Astrocyte (in vitro differentiated cells and primary cell): Measurements from ENCODE around the gene B4GALNT1. TPM values are rescaled to one million over a fixed set of nuclear protein-coding genes. Genes with fewer than 3 reads are reported as not detected.

Experiments used
- DNase-seq: peaks from one replicate; pipeline ENCODE4 v3.0.0-alpha.2; 2010; ENCODE audit warnings: low read depth
- FAIRE-seq: peaks from 2 replicates; lab custom pipeline; 2011; peaks lifted over from hg19 to GRCh38; lab: Jason Lieb, UNC
- H2AFZ ChIP-seq: 2 replicates; pipeline ENCODE4 v1.6.0; 2012; ENCODE audit warnings: low read depth, low read length, inconsistent platforms
- H3K27ac ChIP-seq: 2 replicates; pipeline ENCODE4 v1.5.1; 2011; ENCODE audit warnings: low read depth, low read length, inconsistent platforms
- H3K27me3 ChIP-seq: 2 replicates; pipeline ENCODE4 v1.6.0; 2011; ENCODE audit warnings: low read length, inconsistent platforms; ENCODE audit not compliant: insufficient read depth
- H3K36me3 ChIP-seq: 2 replicates; pipeline ENCODE4 v1.5.1; 2011; ENCODE audit warnings: low read length, inconsistent platforms; ENCODE audit not compliant: insufficient read depth
- H3K4me1 ChIP-seq: 2 replicates; pipeline ENCODE4 v1.5.1; 2011; ENCODE audit warnings: low read length, inconsistent platforms; ENCODE audit not compliant: insufficient read depth
- H3K4me2 ChIP-seq: 2 replicates; pipeline ENCODE4 v1.6.0; 2012; ENCODE audit warnings: low read length, inconsistent platforms
- H3K4me3 ChIP-seq: 2 replicates; pipeline ENCODE4 v1.5.1; 2011; ENCODE audit warnings: low read depth, mild to moderate bottlenecking, low read length, inconsistent platforms; ENCODE audit not compliant: insufficient read depth
- H3K79me2 ChIP-seq: 2 replicates; pipeline ENCODE4 v1.6.0; 2012; ENCODE audit warnings: mild to moderate bottlenecking, low read length, inconsistent platforms; ENCODE audit not compliant: insufficient read depth
- H3K9ac ChIP-seq: 2 replicates; pipeline ENCODE4 v1.6.0; 2012; ENCODE audit warnings: mild to moderate bottlenecking, low read length, inconsistent platforms
- H3K9me3 ChIP-seq: 2 replicates; pipeline ENCODE4 v1.5.1; 2012; ENCODE audit warnings: low read depth, mild to moderate bottlenecking, low read length, inconsistent platforms; ENCODE audit not compliant: insufficient read depth
- H4K20me1 ChIP-seq: 2 replicates; pipeline ENCODE4 v1.6.0; 2012; ENCODE audit warnings: low read length, inconsistent platforms; ENCODE audit not compliant: insufficient read depth
- H3K27ac Mint-ChIP-seq: one replicate; pipeline ENCODE4 v1.8.0; 2021; ENCODE audit warnings: mild to moderate bottlenecking, mixed read lengths; ENCODE audit not compliant: unreplicated experiment
- H3K27me3 Mint-ChIP-seq: one replicate; pipeline ENCODE4 v1.8.0; 2021; ENCODE audit warnings: low read depth, mixed read lengths; ENCODE audit not compliant: unreplicated experiment
- H3K36me3 Mint-ChIP-seq: one replicate; pipeline ENCODE4 v1.8.0; 2021; ENCODE audit warnings: low read depth, mixed read lengths; ENCODE audit not compliant: unreplicated experiment
- H3K4me1 Mint-ChIP-seq: one replicate; pipeline ENCODE4 v1.8.0; 2021; ENCODE audit warnings: low read depth, mixed read lengths; ENCODE audit not compliant: unreplicated experiment
- H3K4me3 Mint-ChIP-seq: one replicate; pipeline ENCODE4 v1.8.0; 2021; ENCODE audit warnings: mild to moderate bottlenecking, moderate library complexity, mixed read lengths; ENCODE audit not compliant: unreplicated experiment
- H3K9me3 Mint-ChIP-seq: one replicate; pipeline ENCODE4 v1.8.0; 2021; ENCODE audit warnings: mild to moderate bottlenecking, mixed read lengths; ENCODE audit not compliant: unreplicated experiment
- CTCF ChIP-seq: IDR thresholded peaks from 2 replicates; pipeline ENCODE4 v1.5.1; 2011; ENCODE audit warnings: low read depth, mild to moderate bottlenecking, inconsistent platforms, low read length, moderate library complexity; ENCODE audit not compliant: insufficient read depth
- EZH2 ChIP-seq: IDR thresholded peaks from 2 replicates; pipeline ENCODE4 v1.6.1; 2012; ENCODE audit warnings: mild to moderate bottlenecking, low read length, inconsistent platforms; ENCODE audit not compliant: insufficient read depth
- total RNA-seq: library from RNA; stranded (reverse); gene quantifications from 2 replicates; pipeline ENCODE4 v1.2.1, GENCODE V29; 2021

Gene B4GALNT1
- total RNA-seq, 1 donor from 2014 or later, result 2.5 TPM

- Mint-ChIP-seq H3K27ac (no peak overlapping the region), H3K36me3 (peaks cover 25% of the 10 kb centered on the region), H3K9me3 (peaks cover 2% of the 10 kb centered on the region), H3K4me3 (no peak overlapping the region), H3K27me3 (peaks cover 11% of the 10 kb centered on the region), H3K4me1 (peaks cover 8% of the 10 kb centered on the region)
- no peak overlapping the region for H3K4me2 ChIP-seq
- H3K79me2 ChIP-seq, result no peaks in the 10 kb centered on the region
- no peaks in the 10 kb centered on the region for H3K36me3 ChIP-seq
- no peak overlapping the region for H3K4me3 ChIP-seq
- FAIRE-seq, result no peak
- no peak overlapping the region for H3K27ac ChIP-seq
- H3K4me1 ChIP-seq, result no peaks in the 10 kb centered on the region
- no peaks in the 10 kb centered on the region for H3K27me3 ChIP-seq
- H2AFZ ChIP-seq, result no peak overlapping the region
- no peaks in the 10 kb centered on the region for H3K9me3 ChIP-seq
- TF ChIP-seq EZH2, result no peak
- TF ChIP-seq CTCF, result no peak
- no peaks in the 10 kb centered on the region for H4K20me1 ChIP-seq
- H3K9ac ChIP-seq, result no peak overlapping the region
- DNase-seq, result no peak
Observed at GRCh38 chr12:57582440-57582839, 50.6 kb downstream of the B4GALNT1 start.

- Mint-ChIP-seq H3K27me3 (peaks cover 11% of the 10 kb centered on the region), H3K36me3 (peaks cover 26% of the 10 kb centered on the region), H3K27ac (no peak overlapping the region), H3K4me1 (peaks cover 9% of the 10 kb centered on the region), H3K9me3 (peaks cover 3% of the 10 kb centered on the region), H3K4me3 (no peak overlapping the region)
- no peak for TF ChIP-seq CTCF
- no peak for TF ChIP-seq EZH2
- no peak overlapping the region for H3K9ac ChIP-seq
- H3K27ac ChIP-seq, result no peak overlapping the region
- H4K20me1 ChIP-seq, result no peaks in the 10 kb centered on the region
- H3K4me1 ChIP-seq, result no peaks in the 10 kb centered on the region
- no peak overlapping the region for H2AFZ ChIP-seq
- FAIRE-seq (no peak), DNase-seq (no peak)
- no peaks in the 10 kb centered on the region for H3K27me3 ChIP-seq
- no peaks in the 10 kb centered on the region for H3K36me3 ChIP-seq
- no peak overlapping the region for H3K4me2 ChIP-seq
- no peaks in the 10 kb centered on the region for H3K9me3 ChIP-seq
- no peaks in the 10 kb centered on the region for H3K79me2 ChIP-seq
- H3K4me3 ChIP-seq, result no peak overlapping the region
Observed at GRCh38 chr12:57581802-57582201, 51.2 kb downstream of the B4GALNT1 start.

GRCh38 chr12:57580466-57580795 is 52.6 kb downstream of the B4GALNT1 start:
- H3K4me3 Mint-ChIP-seq, result no peak overlapping the region
- peaks cover 10% of the 10 kb centered on the region for H3K9me3 Mint-ChIP-seq
- Histone ChIP-seq H3K27me3 (no peaks in the 10 kb centered on the region), H3K36me3 (no peaks in the 10 kb centered on the region), H3K9ac (no peak overlapping the region), H4K20me1 (no peaks in the 10 kb centered on the region), H3K27ac (no peak overlapping the region), H3K4me2 (no peak overlapping the region), H3K4me1 (no peaks in the 10 kb centered on the region), H3K4me3 (no peak overlapping the region), H3K9me3 (no peaks in the 10 kb centered on the region), H2AFZ (no peak overlapping the region), H3K79me2 (no peaks in the 10 kb centered on the region)
- no peak for FAIRE-seq
- DNase-seq, result no peak
- no peak for TF ChIP-seq EZH2
- no peak for TF ChIP-seq CTCF
- H3K4me1 Mint-ChIP-seq, result peaks cover 11% of the 10 kb centered on the region
- H3K27ac Mint-ChIP-seq, result no peak overlapping the region
- peaks cover 11% of the 10 kb centered on the region for H3K27me3 Mint-ChIP-seq
- peaks cover 36% of the 10 kb centered on the region for H3K36me3 Mint-ChIP-seq
